HS-5 (cell line): ENCODE results near the gene PIK3R5.
"Not testable (repeated sequence)": the region's sequence is repeated elsewhere in the genome, so short reads cannot be mapped to it uniquely, and the experiment has no call there.

ENCODE experiments used
- DNase-seq: peaks from one replicate; pipeline ENCODE4 v3.0.0-alpha.2; 2012; ENCODE audit warnings: low read depth

PIK3R5 gene

GRCh38 chr17:8859027-8859803 lies 106.3 kb downstream of the PIK3R5 start:
- DNase-seq: peak; percentile 87

- peak; percentile 93 for DNase-seq
Measured at GRCh38 chr17:8857919-8858318, 107.6 kb downstream of the PIK3R5 start.

- no peak for DNase-seq
Measured at GRCh38 chr17:8856869-8857575, 108.5 kb downstream of the PIK3R5 start.

- DNase-seq: not testable (repeated sequence)
Measured at GRCh38 chr17:8856205-8856603, 109.3 kb downstream of the PIK3R5 start.

GRCh38 chr17:8855477-8856204 lies 109.9 kb downstream of the PIK3R5 start:
- DNase-seq: no peak

- no peak for DNase-seq
Measured at GRCh38 chr17:8851600-8851999, 113.9 kb downstream of the PIK3R5 start.

GRCh38 chr17:8849311-8850041 lies 116.0 kb downstream of the PIK3R5 start:
- no peak for DNase-seq

GRCh38 chr17:8847891-8848290 lies 117.6 kb downstream of the PIK3R5 start:
- DNase-seq: no peak

GRCh38 chr17:8846768-8847211 lies 118.7 kb downstream of the PIK3R5 start:
- peak; percentile 20 for DNase-seq

GRCh38 chr17:8844229-8845218 lies 121.0 kb downstream of the PIK3R5 start:
- peak; percentile 44 for DNase-seq

- DNase-seq: no peak
Measured at GRCh38 chr17:8843344-8843743, 122.2 kb downstream of the PIK3R5 start.

GRCh38 chr17:8841844-8842243 lies 123.7 kb downstream of the PIK3R5 start:
- no peak for DNase-seq

- no peak for DNase-seq
Measured at GRCh38 chr17:8839410-8839935, 126.0 kb downstream of the PIK3R5 start.

- DNase-seq: no peak
Measured at GRCh38 chr17:8838551-8839095, 126.9 kb downstream of the PIK3R5 start.

GRCh38 chr17:8837563-8838075 lies 127.9 kb downstream of the PIK3R5 start:
- no peak for DNase-seq

- no peak for DNase-seq
Measured at GRCh38 chr17:8836821-8837562, 128.5 kb downstream of the PIK3R5 start.

- DNase-seq: no peak
Measured at GRCh38 chr17:8835631-8836364, 129.7 kb downstream of the PIK3R5 start.

- DNase-seq: no peak
Measured at GRCh38 chr17:8835106-8835505, 130.4 kb downstream of the PIK3R5 start.
